LNCaP clone FGC (cell line): Measurements from ENCODE around the gene AP1S2.

Experiments used
- DNase-seq: peaks from one replicate; pipeline ENCODE4 v3.0.0-alpha.2; 2011; ENCODE audit warnings: low read depth
- H3K4me3 ChIP-seq: 2 replicates; pipeline ENCODE4 v1.5.1; 2011; ENCODE audit warnings: mild to moderate bottlenecking, low read depth, low read length, control low read depth
- TF ChIP-seq, protein P1 (sequence below): IDR thresholded peaks from 2 replicates; pipeline ENCODE4 v1.5.1; 2012; ENCODE audit warnings: mild to moderate bottlenecking; ENCODE audit not compliant: control insufficient read depth, insufficient read depth; ENCODE audit errors: extremely low read depth

The AP1S2 gene

DNA sequence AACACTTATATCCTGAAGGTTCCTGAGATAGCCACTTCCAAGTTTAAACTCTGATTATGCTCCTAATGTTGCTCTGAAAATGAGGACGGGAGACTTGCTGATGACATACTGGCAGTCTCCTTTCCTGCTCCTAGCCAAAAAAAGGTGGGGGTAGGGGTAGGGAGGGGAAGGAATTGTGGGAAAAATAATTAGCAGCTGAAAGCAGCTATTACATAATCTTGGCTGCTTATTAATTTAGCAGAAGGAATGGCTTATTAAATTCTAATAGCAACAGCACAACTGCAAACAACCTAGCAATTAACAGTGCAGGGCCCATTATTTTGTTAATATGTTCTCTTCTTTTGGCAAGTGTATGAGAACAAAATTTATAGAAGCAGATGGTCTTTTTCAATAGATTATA is 2.0 kb upstream of the AP1S2 start:
- no peak overlapping the region for H3K4me3 ChIP-seq
- no peak for DNase-seq
- TF ChIP-seq, protein P1, sequence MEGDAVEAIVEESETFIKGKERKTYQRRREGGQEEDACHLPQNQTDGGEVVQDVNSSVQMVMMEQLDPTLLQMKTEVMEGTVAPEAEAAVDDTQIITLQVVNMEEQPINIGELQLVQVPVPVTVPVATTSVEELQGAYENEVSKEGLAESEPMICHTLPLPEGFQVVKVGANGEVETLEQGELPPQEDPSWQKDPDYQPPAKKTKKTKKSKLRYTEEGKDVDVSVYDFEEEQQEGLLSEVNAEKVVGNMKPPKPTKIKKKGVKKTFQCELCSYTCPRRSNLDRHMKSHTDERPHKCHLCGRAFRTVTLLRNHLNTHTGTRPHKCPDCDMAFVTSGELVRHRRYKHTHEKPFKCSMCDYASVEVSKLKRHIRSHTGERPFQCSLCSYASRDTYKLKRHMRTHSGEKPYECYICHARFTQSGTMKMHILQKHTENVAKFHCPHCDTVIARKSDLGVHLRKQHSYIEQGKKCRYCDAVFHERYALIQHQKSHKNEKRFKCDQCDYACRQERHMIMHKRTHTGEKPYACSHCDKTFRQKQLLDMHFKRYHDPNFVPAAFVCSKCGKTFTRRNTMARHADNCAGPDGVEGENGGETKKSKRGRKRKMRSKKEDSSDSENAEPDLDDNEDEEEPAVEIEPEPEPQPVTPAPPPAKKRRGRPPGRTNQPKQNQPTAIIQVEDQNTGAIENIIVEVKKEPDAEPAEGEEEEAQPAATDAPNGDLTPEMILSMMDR: no peak

DNA sequence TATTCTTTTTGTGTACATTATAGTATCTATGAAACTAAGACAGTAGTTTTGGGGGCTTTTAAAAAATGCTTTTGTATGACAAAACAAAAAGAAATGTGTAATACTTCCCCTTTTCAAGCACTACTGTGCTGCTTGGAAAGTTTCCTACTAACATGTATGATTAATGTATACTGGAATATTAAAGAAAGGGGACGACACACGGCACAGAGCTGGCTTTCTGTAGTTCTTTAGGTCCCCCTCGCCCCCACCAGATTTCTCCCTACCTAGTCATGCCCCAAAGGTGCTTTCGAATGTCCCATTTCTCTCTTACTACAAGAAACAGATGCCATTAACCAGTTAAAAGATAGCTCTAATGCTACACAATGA is 1.6 kb upstream of the AP1S2 start:
- TF ChIP-seq, protein P1: no peak
- no peak overlapping the region; the same call in 1 of the 2 replicates for H3K4me3 ChIP-seq
- no peak for DNase-seq

DNA sequence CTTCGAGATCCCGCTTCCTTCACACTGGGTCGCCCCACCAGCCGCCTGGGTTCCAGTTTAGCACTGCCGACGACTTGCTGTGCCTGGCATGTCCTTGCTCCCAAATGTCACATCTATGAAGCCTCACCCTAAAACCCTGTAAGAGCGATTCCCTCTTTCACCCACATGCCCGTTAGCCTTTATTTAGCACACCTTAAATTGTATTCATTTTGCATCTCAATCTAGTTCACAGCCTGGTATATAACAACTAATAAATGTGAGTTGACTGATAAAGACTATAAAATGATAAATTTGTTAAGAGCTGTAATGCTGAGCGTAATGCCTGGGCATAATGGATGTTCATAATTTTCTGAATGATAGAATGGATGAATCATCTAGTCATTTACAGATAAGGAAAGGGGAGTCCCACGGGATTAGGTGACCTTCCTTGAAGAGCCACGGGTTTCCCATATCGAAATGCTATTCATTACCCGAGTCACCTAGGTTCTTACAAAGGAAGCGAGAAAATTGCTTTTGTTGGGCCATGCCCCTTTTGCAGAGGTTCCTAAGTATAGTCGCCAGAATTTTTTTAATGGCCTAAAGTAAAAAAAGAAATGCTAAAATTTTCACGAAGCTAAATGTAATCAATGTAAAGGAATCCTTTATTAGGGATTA is 1.1 kb upstream of the AP1S2 start:
- TF ChIP-seq, protein P1: no peak
- H3K4me3 ChIP-seq: peak overlapping the region; percentile 62
- DNase-seq: no peak

DNA sequence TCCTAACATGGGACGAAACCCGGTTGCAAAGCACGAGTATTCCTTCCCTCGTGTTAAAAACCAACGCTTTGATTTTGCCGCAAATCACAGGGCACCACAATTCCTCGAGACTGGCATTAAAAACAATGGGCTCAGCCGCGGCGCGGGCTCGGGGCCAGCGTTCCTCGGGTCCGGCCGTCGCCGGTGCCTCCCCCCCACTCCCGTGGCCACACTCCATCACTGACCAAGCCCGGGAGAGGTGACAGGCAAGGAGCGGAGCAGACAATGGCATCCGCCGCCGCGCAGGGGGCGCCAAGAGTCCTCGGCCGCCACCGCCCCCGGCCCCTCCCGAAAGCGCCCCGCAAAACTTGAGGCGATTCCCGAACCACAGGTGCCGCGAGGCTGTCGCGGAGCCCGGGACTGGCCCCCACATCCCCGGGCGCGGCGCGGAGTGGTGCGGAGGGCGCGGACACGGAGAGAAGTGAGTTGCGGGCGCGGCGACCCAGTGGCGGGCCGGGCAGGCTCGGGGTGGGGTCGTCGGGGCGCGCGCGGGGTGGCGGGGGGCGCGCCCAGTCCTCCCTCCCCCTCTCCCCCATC is 445 bp downstream of the AP1S2 start:
- TF ChIP-seq, protein P1: peak; percentile 30
- H3K4me3 ChIP-seq: peak overlapping the region; percentile 56
- DNase-seq: no peak

DNA sequence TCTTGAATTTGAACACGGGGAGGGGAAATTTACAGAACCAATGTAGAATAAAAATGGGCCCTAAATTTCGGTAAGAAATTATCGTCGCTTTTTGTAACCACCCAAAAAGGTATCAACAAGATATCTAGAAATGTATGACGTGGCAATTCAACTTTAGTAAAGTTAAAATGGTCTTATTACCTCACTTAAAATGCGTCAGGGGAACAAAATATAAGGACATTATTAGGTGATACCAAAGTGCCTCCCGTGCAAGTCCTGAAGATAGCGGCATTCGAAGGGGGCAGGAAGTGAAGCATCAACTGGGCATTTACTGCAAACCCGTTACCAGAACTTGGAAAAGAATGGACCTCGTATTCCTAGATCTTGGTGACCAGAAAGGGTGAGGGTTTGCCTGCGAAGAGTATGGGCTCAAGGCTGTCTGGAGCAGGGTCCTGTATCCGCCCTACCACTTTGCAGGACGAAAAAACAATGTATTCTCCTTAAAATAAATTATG is 980 bp downstream of the AP1S2 start:
- TF ChIP-seq, protein P1: no peak
- H3K4me3 ChIP-seq: peak overlapping the region; percentile 56
- DNase-seq: no peak

DNA sequence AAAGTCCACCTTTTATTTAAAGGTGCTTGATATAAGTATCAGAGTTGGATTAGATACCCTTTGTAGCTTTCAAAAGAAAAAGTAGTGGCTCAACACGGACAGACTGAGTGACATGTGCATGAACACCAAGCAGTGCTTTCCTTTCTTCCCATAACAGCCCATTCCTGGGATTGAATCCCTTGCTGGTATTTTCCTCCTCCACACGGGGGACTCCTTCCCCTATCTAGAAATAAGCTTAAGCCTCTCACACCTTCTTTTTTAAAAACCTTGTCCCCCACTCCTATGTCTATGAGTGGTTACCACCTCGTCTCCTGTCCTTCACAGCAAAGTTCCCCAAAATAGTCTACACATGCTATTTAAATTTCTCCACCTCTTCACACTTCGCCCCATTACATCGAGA is 5.1 kb downstream of the AP1S2 start:
- H3K4me3 ChIP-seq: no peak overlapping the region
- TF ChIP-seq, protein P1: peak; percentile 27; the same call in 1 of the 2 replicates
- DNase-seq: no peak

DNA sequence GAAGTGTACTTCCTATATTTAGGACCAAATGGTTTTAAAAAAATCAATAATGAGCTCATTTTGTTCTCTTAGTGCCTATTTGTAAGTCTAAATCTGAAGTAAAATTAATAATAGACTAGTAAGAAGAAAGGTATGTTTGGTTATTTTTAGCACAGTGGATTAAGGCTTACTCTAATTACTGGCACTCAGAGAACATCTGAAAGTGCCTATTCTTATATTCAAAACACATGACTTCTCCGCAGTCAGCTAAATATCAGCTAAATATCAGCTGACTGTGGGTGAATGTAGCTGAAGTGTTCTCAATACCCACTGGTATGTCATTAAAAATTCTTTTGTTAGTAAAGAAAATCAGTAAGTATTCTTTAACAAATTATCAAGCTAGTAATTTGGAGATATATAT is 6.0 kb downstream of the AP1S2 start:
- H3K4me3 ChIP-seq: no peak overlapping the region
- TF ChIP-seq, protein P1: no peak
- DNase-seq: no peak
